HCT116 (cell line): ENCODE measurements around the gene CCDC137. TPM values are rescaled to one million over a fixed set of nuclear protein-coding genes. Genes with fewer than 3 reads are reported as not detected.
"Not testable (repeated sequence)": the region's sequence is repeated elsewhere in the genome, so short reads cannot be mapped to it uniquely, and the experiment has no call there.

Experiments
- ATAC-seq: fragments of 200-7000 bp; cut with Tn5 transposase; 2 replicates; pipeline ENCODE4 v1.9.1; 2020; ENCODE audit warnings: mild to moderate bottlenecking, moderate library complexity
- BruUV-seq: library from RNA; stranded (reverse); fragments of 400-500 nt; replicated peaks from 2 replicates; lab custom pipeline; 2021; lab: Mats Ljungman, UMichigan
- CTCF ChIA-PET: fragments of 300-600 bp; sonication (Branson Sonifier 250); formaldehyde crosslinking; loops from one replicate; lab custom pipeline; 2021; ENCODE audit warnings: antibody characterized with exemption; lab: Charles Lee
- POLR2A ChIA-PET: fragments of 300-600, 350-600 bp; sonication (Branson Sonifier 250); formaldehyde crosslinking; loops from one replicate; lab custom pipeline; 2021; ENCODE audit warnings: antibody characterized with exemption; lab: Charles Lee
- RAD21 ChIA-PET, 2 experiments: fragments of 300-600 bp; sonication (Branson Sonifier 250); formaldehyde crosslinking; loops; one replicate each; lab custom pipeline; 2023; ENCODE audit warnings: low total read pairs in 2 of 2; ENCODE audit not compliant: uncharacterized antibody in 2 of 2, unreplicated experiment in 2 of 2, low non-redundant PET in 1 of 2; lab: Charles Lee
- DNase-seq: peaks from one replicate; pipeline ENCODE4 v3.0.0-alpha.2; 2010; ENCODE audit warnings: low read depth, low spot score
- H2AFZ ChIP-seq: fragments of 200-600 bp; shearing (Covaris generic), sonication (generic); 2 replicates; pipeline ENCODE4 v1.6.1; 2017; ENCODE audit warnings: low read depth, mixed run types, mixed read lengths, antibody characterized with exemption, low read length; ENCODE audit not compliant: poor library complexity, severe bottlenecking
- H3K27ac ChIP-seq: 2 replicates; pipeline ENCODE4 v1.5.1; 2012; ENCODE audit warnings: low read depth, low read length
- H3K27me3 ChIP-seq: fragments of 200-600 bp; sonication (generic); 2 replicates; pipeline ENCODE4 v1.6.1; 2016; ENCODE audit warnings: mixed run types, low read length, mixed read lengths; ENCODE audit not compliant: insufficient read depth
- H3K36me3 ChIP-seq, 2 experiments: fragments of 200-500 bp in 1 of 2; fragments of 200-600 bp in 1 of 2; sonication (Bioruptor generic) in 1 of 2; sonication (generic) in 1 of 2; 2 replicates each; pipeline versions ENCODE4 v1.5.1 to v1.6.1; 2014 to 2016; ENCODE audit warnings: low read length in 2 of 2, inconsistent platforms in 1 of 2, mixed read lengths in 1 of 2, mixed run types in 1 of 2; ENCODE audit not compliant: insufficient read depth in 2 of 2, control insufficient read depth in 1 of 2
- H3K4me1 ChIP-seq, 2 experiments: fragments of 200-600 bp in 1 of 2; sonication (generic) in 1 of 2; 2 replicates each; pipeline versions ENCODE4 v1.5.1 to v1.6.1; 2012 to 2017; ENCODE audit warnings: low read length in 2 of 2, inconsistent platforms in 1 of 2, mild to moderate bottlenecking in 1 of 2, mixed read lengths in 1 of 2, mixed run types in 1 of 2, moderate library complexity in 1 of 2; ENCODE audit not compliant: insufficient read depth in 2 of 2, control insufficient read depth in 1 of 2
- H3K4me2 ChIP-seq: fragments of 200-600 bp; sonication (generic); 2 replicates; pipeline ENCODE4 v1.6.1; 2017; ENCODE audit warnings: mixed run types, low read length, mixed read lengths
- H3K4me3 ChIP-seq, 2 experiments: fragments of 200-600 bp in 1 of 2; sonication (generic) in 1 of 2; replicated peaks in 1 of 2; 2 replicates each; pipeline ENCODE4 v1.5.1; 2011 to 2016; ENCODE audit warnings: low read length in 2 of 2, control low read depth in 1 of 2, low read depth in 1 of 2, mild to moderate bottlenecking in 1 of 2, mixed read lengths in 1 of 2, mixed run types in 1 of 2
- H3K79me2 ChIP-seq: fragments of 200-600 bp; sonication (generic); 2 replicates; pipeline ENCODE4 v1.6.1; 2017; ENCODE audit warnings: mild to moderate bottlenecking, mixed run types, low read length, moderate library complexity, mixed read lengths; ENCODE audit not compliant: insufficient read depth
- H3K9ac ChIP-seq: fragments of 200-600 bp; sonication (generic); 2 replicates; pipeline ENCODE4 v1.6.1; 2016; ENCODE audit warnings: low read length, mixed read lengths
- H3K9me2 ChIP-seq: fragments of 200-600 bp; sonication (generic), shearing (Covaris generic); 2 replicates; pipeline ENCODE4 v1.6.1; 2017; ENCODE audit warnings: mixed run types, mild to moderate bottlenecking, moderate library complexity; ENCODE audit not compliant: insufficient read depth
- H3K9me3 ChIP-seq, 2 experiments: fragments of 200-500 bp in 1 of 2; fragments of 200-600 bp in 1 of 2; sonication (Bioruptor generic) in 1 of 2; sonication (generic) in 1 of 2; 2 replicates each; pipeline ENCODE4 v1.6.1; 2014 to 2017; ENCODE audit warnings: low read length in 2 of 2, mixed read lengths in 2 of 2, inconsistent platforms in 1 of 2, low read depth in 1 of 2, mild to moderate bottlenecking in 1 of 2, mixed run types in 1 of 2, moderate library complexity in 1 of 2; ENCODE audit not compliant: control insufficient read depth in 1 of 2, insufficient read depth in 1 of 2
- H4K20me1 ChIP-seq: fragments of 200-600 bp; sonication (generic), shearing (Covaris generic); 2 replicates; pipeline ENCODE4 v1.6.1; 2017; ENCODE audit warnings: mixed run types, mild to moderate bottlenecking, moderate library complexity; ENCODE audit not compliant: insufficient read depth
- EZH2phosphoT487 ChIP-seq: fragments of 200-600 bp; IDR thresholded peaks from 2 replicates; pipeline ENCODE4 v1.6.1; 2018; ENCODE audit warnings: antibody characterized with exemption, borderline replicate concordance
- JUND ChIP-seq: IDR thresholded peaks from 2 replicates; pipeline ENCODE4 v1.6.1; 2012
- POLR2AphosphoS5 ChIP-seq: IDR thresholded peaks from 2 replicates; pipeline ENCODE4 v1.6.1; 2011; ENCODE audit warnings: mild to moderate bottlenecking, low read depth, low read length, moderate library complexity
- RAD21 ChIP-seq: IDR thresholded peaks from 2 replicates; pipeline ENCODE4 v1.6.1; 2012; ENCODE audit warnings: low read depth, mild to moderate bottlenecking
- SIN3A ChIP-seq: IDR thresholded peaks from 2 replicates; pipeline ENCODE4 v1.6.1; 2012; ENCODE audit warnings: low read depth
- ZFX ChIP-seq: fragments of 450-650 bp; IDR thresholded peaks from 2 replicates; pipeline ENCODE4 v1.6.1; 2017
- ZNF274 ChIP-seq: fragments of 200-500 bp; sonication (Bioruptor generic); IDR thresholded peaks from 2 replicates; pipeline ENCODE4 v1.6.1; 2014; ENCODE audit warnings: mild to moderate bottlenecking, low read depth, low read length, inconsistent platforms
- intact Hi-C: fragments of 100-400 bp; cut with micrococcal nuclease; formaldehyde crosslinking; loops from 2 replicates; pipeline ENCODE4 v1.10.0; 2022
- total RNA-seq: library from RNA; stranded (reverse); gene quantifications from one replicate; pipeline ENCODE4 v1.2.1, GENCODE V29; 2021; ENCODE audit not compliant: unreplicated experiment
- TF ChIP-seq, protein P1 (sequence below), 3 experiments: fragments of 200-600 bp in 1 of 3; sonication (generic) in 1 of 3; IDR thresholded peaks in 2 of 3; conservative IDR thresholded peaks in 1 of 3; 2 replicates each; pipeline ENCODE4 v1.5.1; 2012 to 2017; ENCODE audit warnings: low read depth in 2 of 3, low read length in 2 of 3, antibody characterized with exemption in 1 of 3, borderline replicate concordance in 1 of 3, control low read depth in 1 of 3, mild to moderate bottlenecking in 1 of 3, mixed read lengths in 1 of 3, mixed run types in 1 of 3, moderate library complexity in 1 of 3; ENCODE audit not compliant: insufficient read depth in 1 of 3
- TF ChIP-seq, protein P2 (sequence below): IDR thresholded peaks from 2 replicates; pipeline ENCODE4 v1.6.1; 2012
- TF ChIP-seq, protein P3 (sequence below): IDR thresholded peaks from 2 replicates; pipeline ENCODE4 v1.6.1; 2011; ENCODE audit warnings: mild to moderate bottlenecking, low read length, moderate library complexity; ENCODE audit not compliant: insufficient replicate concordance; ENCODE audit errors: extremely low read depth

CCDC137 gene
- total RNA-seq, 1 experiment from 2014 or later = 77.5 TPM

DNA sequence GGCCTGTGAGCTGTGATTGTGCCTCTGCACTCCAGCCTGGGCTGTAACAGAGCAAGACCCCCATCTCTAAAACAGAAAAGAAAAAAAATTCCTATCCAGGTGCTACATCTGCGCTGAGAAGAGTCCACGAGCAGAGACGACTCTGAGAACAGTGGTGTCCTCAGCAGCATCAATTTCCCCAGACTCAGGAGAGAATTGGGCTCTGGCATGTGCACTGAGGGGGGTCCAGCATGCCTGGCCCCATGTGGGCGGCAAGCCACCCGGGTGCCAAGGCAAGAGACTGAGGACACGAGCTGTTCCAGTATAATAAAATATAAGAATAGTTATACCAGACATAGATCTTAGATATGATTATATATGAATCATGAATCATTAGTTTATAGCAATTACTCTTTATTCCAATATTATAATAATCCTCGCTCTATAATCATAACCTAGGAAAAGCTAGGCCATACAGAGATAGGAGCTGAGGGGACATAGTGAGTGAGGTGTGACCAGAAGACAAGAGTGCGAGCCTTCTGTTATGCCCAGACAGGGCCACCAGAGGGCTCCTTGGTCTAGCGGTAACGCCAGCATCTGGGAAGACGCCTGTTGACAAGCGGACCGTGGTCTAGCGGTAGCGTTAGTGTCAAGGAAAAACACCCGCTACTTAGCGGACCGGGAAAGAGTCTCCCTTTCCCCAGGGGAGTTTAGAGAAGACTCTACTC is 9.1 kb downstream of the CCDC137 start:
- H3K27ac ChIP-seq, H3K9me3 ChIP-seq, DNase-seq, H2AFZ ChIP-seq, H3K4me1 ChIP-seq, H3K4me2 ChIP-seq, H3K4me3 ChIP-seq, H4K20me1 ChIP-seq, BruUV-seq, H3K27me3 ChIP-seq, H3K9me2 ChIP-seq, intact Hi-C loops, H3K9ac ChIP-seq: not testable (repeated sequence)
- peak; percentile 28; the same call in 1 of the 2 replicates for ATAC-seq
- Histone ChIP-seq H3K79me2 (peaks cover 21% of the 10 kb centered on the region; the same call in 1 of the 2 replicates), H3K36me3 (peaks cover 22 to 34% of the 10 kb centered on the region in 2 experiments)
- ChIA-PET CTCF (interaction anchor here (0.6 to 2.1 kb wide), 8 partner anchors 8 to 347 kb away, joined by 3 to 8 read pairs (median 3); partner anchors contain the start of genes ARL16, CENPX, HGS and LRRC45), RAD21 (interaction anchor here (0.6 to 1.0 kb wide), 3 partner anchors 8 to 119 kb away, joined by 3 to 5 read pairs (median 3); partner anchors contain the start of genes ARL16 (in 1 of the 2) and HGS (in 1 of the 2)), POLR2A (interaction anchor here (1.2 to 1.4 kb wide), 2 partner anchors 8 to 9 kb away, joined by 5 to 9 read pairs; partner anchors contain the start of genes ARL16, CCDC137, HGS and OXLD1)
- TF ChIP-seq, protein P1, sequence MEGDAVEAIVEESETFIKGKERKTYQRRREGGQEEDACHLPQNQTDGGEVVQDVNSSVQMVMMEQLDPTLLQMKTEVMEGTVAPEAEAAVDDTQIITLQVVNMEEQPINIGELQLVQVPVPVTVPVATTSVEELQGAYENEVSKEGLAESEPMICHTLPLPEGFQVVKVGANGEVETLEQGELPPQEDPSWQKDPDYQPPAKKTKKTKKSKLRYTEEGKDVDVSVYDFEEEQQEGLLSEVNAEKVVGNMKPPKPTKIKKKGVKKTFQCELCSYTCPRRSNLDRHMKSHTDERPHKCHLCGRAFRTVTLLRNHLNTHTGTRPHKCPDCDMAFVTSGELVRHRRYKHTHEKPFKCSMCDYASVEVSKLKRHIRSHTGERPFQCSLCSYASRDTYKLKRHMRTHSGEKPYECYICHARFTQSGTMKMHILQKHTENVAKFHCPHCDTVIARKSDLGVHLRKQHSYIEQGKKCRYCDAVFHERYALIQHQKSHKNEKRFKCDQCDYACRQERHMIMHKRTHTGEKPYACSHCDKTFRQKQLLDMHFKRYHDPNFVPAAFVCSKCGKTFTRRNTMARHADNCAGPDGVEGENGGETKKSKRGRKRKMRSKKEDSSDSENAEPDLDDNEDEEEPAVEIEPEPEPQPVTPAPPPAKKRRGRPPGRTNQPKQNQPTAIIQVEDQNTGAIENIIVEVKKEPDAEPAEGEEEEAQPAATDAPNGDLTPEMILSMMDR (IDR thresholded peaks at IDR 0.05 in 2 of 3, conservative IDR thresholded peaks at IDR 0.05 in 1 of 3; ENCODE audit: borderline replicate concordance in 1 of 3, insufficient read depth in 1 of 3, low read depth in 2 of 3, low read length in 2 of 3) = peak in 2 of 3 experiments; percentile 51 to 60; a peak in 4 of 6 replicates

DNA sequence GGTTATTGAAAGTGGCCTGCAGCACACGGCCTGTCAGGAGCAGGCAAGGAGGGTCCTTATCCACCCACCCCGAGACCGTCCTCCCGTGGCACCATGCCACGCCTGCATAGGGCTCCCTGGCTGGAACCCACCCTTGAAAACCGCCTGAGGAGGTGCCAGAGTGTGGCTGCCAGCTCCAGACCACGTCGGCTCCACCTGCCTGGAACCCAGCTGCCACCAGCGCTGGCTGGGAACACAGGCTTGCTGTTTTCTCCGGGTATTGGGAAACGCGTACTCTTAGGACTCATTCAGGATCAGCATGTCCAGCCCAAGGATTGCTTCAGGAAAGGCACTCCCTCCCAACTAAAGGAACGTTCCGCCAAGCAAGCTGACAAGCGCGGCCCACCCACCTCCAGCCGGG is 10.4 kb downstream of the CCDC137 start:
- H3K79me2 ChIP-seq = peaks cover 15% of the 10 kb centered on the region
- POLR2A ChIA-PET = no interaction called here
- peaks cover 0 to 1% of the 10 kb centered on the region in 2 experiments; a peak in 1 of 4 replicates for H3K4me1 ChIP-seq
- H3K36me3 ChIP-seq = peaks cover 13 to 24% of the 10 kb centered on the region in 2 experiments
- no peak for ATAC-seq
- RAD21 ChIA-PET = no interaction called here
- DNase-seq = no peak
- H3K4me2 ChIP-seq = no peak overlapping the region
- H3K9ac ChIP-seq = no peak overlapping the region
- no peaks in the 10 kb centered on the region for H3K9me3 ChIP-seq
- no peak overlapping the region for H2AFZ ChIP-seq
- no peak overlapping the region for H3K4me3 ChIP-seq
- H4K20me1 ChIP-seq = no peaks in the 10 kb centered on the region; the same call in 1 of the 2 replicates
- H3K9me2 ChIP-seq = no peaks in the 10 kb centered on the region
- intact Hi-C loops = no loop called here
- CTCF ChIA-PET = interaction anchor here (0.6 kb wide), 1 partner anchor 56 kb away, joined by 4 read pairs; no protein-coding TSS in a partner anchor
- H3K27me3 ChIP-seq = no peaks in the 10 kb centered on the region
- BruUV-seq = no TSS peak
- no peak overlapping the region for H3K27ac ChIP-seq
- TF ChIP-seq SIN3A (no peak), ZNF274 (no peak), RAD21 (no peak), EZH2phosphoT487 (no peak), JUND (no peak), POLR2AphosphoS5 (no peak), ZFX (no peak)
- TF ChIP-seq, protein P1 (IDR thresholded peaks at IDR 0.05 in 2 of 3, conservative IDR thresholded peaks at IDR 0.05 in 1 of 3; ENCODE audit: borderline replicate concordance in 1 of 3, insufficient read depth in 1 of 3, low read depth in 2 of 3, low read length in 2 of 3) = no peak
- TF ChIP-seq, protein P2, sequence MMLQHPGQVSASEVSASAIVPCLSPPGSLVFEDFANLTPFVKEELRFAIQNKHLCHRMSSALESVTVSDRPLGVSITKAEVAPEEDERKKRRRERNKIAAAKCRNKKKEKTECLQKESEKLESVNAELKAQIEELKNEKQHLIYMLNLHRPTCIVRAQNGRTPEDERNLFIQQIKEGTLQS = no peak
- TF ChIP-seq, protein P3, sequence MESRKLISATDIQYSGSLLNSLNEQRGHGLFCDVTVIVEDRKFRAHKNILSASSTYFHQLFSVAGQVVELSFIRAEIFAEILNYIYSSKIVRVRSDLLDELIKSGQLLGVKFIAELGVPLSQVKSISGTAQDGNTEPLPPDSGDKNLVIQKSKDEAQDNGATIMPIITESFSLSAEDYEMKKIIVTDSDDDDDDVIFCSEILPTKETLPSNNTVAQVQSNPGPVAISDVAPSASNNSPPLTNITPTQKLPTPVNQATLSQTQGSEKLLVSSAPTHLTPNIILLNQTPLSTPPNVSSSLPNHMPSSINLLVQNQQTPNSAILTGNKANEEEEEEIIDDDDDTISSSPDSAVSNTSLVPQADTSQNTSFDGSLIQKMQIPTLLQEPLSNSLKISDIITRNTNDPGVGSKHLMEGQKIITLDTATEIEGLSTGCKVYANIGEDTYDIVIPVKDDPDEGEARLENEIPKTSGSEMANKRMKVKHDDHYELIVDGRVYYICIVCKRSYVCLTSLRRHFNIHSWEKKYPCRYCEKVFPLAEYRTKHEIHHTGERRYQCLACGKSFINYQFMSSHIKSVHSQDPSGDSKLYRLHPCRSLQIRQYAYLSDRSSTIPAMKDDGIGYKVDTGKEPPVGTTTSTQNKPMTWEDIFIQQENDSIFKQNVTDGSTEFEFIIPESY = no peak
